ENCODE measurements around the gene ITGA1.
"Not testable (repeated sequence)": the region's sequence is repeated elsewhere in the genome, so short reads cannot be mapped to it uniquely, and the experiment has no call there.

ITGA1 gene

DNA sequence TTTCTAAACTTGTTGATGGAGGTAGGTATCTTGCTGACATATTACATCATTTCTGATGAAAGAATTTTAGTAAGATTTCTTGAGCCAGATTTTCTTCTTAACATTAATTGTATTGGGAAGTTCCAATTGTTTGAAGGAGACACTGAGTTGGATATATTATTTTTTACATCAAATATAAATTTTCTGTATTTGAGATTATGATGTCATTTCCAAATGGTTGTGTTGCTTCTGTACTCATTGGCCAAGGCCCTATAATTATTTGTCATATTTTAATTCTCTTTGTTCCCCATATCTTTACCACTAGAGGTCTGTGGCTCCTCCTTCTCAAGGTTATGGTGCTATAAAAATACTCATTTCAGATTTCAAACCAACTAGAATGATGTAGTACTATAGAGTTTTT is 53.4 kb downstream of the ITGA1 start:
- H2AFZ ChIP-seq (ENCODE audit: low read length) = no peak overlapping the region
- no peaks in the 10 kb centered on the region for H3K9me2 ChIP-seq (replicated peaks; ENCODE audit: insufficient read depth, low read length)
- no peaks in the 10 kb centered on the region for H3F3A ChIP-seq (ENCODE audit: insufficient read depth, low read length)
- TF ChIP-seq EZH2phosphoT487 (IDR thresholded peaks at IDR 0.05; ENCODE audit: low read length) = no peak
- TF ChIP-seq, protein P1, sequence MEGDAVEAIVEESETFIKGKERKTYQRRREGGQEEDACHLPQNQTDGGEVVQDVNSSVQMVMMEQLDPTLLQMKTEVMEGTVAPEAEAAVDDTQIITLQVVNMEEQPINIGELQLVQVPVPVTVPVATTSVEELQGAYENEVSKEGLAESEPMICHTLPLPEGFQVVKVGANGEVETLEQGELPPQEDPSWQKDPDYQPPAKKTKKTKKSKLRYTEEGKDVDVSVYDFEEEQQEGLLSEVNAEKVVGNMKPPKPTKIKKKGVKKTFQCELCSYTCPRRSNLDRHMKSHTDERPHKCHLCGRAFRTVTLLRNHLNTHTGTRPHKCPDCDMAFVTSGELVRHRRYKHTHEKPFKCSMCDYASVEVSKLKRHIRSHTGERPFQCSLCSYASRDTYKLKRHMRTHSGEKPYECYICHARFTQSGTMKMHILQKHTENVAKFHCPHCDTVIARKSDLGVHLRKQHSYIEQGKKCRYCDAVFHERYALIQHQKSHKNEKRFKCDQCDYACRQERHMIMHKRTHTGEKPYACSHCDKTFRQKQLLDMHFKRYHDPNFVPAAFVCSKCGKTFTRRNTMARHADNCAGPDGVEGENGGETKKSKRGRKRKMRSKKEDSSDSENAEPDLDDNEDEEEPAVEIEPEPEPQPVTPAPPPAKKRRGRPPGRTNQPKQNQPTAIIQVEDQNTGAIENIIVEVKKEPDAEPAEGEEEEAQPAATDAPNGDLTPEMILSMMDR (IDR thresholded peaks at IDR 0.05; ENCODE audit: low read length) = no peak
- no peak for TF ChIP-seq EZH2 (optimal IDR thresholded peaks at IDR 0.05; ENCODE audit: low read depth, low read length)
- H3K27me3 ChIP-seq (replicated peaks; ENCODE audit: insufficient read depth, low read length) = no peaks in the 10 kb centered on the region
- no peak overlapping the region for H3K9ac ChIP-seq (ENCODE audit: low read length)
- no peaks in the 10 kb centered on the region for H3K4me1 ChIP-seq (ENCODE audit: low read length)
- H3K4me2 ChIP-seq (ENCODE audit: low read depth, low read length) = no peak overlapping the region
- no peaks in the 10 kb centered on the region for H3K79me2 ChIP-seq (ENCODE audit: low read length)
- H3K9me3 ChIP-seq (replicated peaks; ENCODE audit: insufficient read depth, low read length) = no peaks in the 10 kb centered on the region
- no peaks in the 10 kb centered on the region for H3K36me3 ChIP-seq (replicated peaks; ENCODE audit: insufficient read depth, low read length)
- no peak for DNase-seq
- H3K27ac ChIP-seq (ENCODE audit: low read length) = no peak overlapping the region
- H3K4me3 ChIP-seq (ENCODE audit: low read length) = no peak overlapping the region
- H4K20me1 ChIP-seq (ENCODE audit: insufficient read depth, low read length) = no peaks in the 10 kb centered on the region

DNA sequence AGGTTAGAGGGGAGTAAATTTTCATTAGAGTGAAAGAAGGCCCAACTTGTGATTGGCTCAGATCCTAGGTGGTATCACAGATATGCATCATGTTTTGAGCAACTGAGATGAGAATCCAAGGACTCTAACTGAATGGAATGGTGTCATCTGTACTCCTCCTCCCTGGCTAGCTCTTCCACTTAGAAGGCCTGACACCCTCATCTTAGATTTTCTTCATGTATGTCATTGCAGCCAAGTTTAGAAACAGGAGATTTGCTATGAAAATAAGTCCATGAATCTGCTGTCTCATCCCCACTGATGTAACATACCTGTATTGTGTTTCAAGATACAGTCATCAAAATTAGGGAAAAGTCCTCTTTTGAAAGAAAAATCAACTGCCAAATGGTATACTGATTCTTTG is 54.4 kb downstream of the ITGA1 start:
- Histone ChIP-seq H3K27ac (ENCODE audit: low read length) (no peak overlapping the region), H4K20me1 (ENCODE audit: insufficient read depth, low read length) (no peaks in the 10 kb centered on the region), H3K4me3 (ENCODE audit: low read length) (no peak overlapping the region), H3K4me1 (ENCODE audit: low read length) (no peaks in the 10 kb centered on the region), H3K79me2 (ENCODE audit: low read length) (no peaks in the 10 kb centered on the region), H3K9ac (ENCODE audit: low read length) (no peak overlapping the region), H3K9me3 (replicated peaks; ENCODE audit: insufficient read depth, low read length) (no peaks in the 10 kb centered on the region), H3F3A (ENCODE audit: insufficient read depth, low read length) (no peaks in the 10 kb centered on the region), H2AFZ (ENCODE audit: low read length) (no peak overlapping the region), H3K9me2 (replicated peaks; ENCODE audit: insufficient read depth, low read length) (no peaks in the 10 kb centered on the region), H3K36me3 (replicated peaks; ENCODE audit: insufficient read depth, low read length) (no peaks in the 10 kb centered on the region), H3K27me3 (replicated peaks; ENCODE audit: insufficient read depth, low read length) (no peaks in the 10 kb centered on the region), H3K4me2 (ENCODE audit: low read depth, low read length) (no peak overlapping the region)
- TF ChIP-seq EZH2phosphoT487 (IDR thresholded peaks at IDR 0.05; ENCODE audit: low read length) = no peak
- DNase-seq = no peak

DNA sequence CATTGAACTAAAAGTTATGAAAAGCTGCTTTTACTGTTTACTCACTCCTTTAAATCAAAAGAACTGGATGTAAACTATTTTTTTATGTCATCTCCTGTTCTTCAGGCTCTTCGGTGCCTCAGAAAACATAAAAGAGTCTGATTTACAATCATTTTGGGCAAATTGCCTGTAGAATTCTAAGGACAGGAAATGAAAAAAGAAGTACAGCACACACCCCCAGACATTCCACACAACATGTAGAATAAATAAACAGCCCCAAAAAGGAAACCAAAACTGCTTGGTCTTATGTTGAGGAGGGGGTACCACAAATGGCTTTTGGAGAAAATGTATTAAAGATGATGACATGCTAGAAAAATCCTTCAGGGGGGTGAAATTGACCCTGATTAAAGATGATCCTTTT is 57.2 kb downstream of the ITGA1 start:
- Histone ChIP-seq H3K27me3 (replicated peaks; ENCODE audit: insufficient read depth, low read length) (no peaks in the 10 kb centered on the region), H3K9me3 (replicated peaks; ENCODE audit: insufficient read depth, low read length) (no peaks in the 10 kb centered on the region), H3K27ac (ENCODE audit: low read length) (no peak overlapping the region), H3K79me2 (ENCODE audit: low read length) (no peaks in the 10 kb centered on the region), H3K9ac (ENCODE audit: low read length) (no peak overlapping the region), H3K36me3 (replicated peaks; ENCODE audit: insufficient read depth, low read length) (no peaks in the 10 kb centered on the region), H2AFZ (ENCODE audit: low read length) (no peak overlapping the region), H3K4me3 (ENCODE audit: low read length) (no peak overlapping the region), H3K9me2 (replicated peaks; ENCODE audit: insufficient read depth, low read length) (no peaks in the 10 kb centered on the region), H3K4me2 (ENCODE audit: low read depth, low read length) (no peak overlapping the region), H3F3A (ENCODE audit: insufficient read depth, low read length) (no peaks in the 10 kb centered on the region), H4K20me1 (ENCODE audit: insufficient read depth, low read length) (no peaks in the 10 kb centered on the region), H3K4me1 (ENCODE audit: low read length) (no peaks in the 10 kb centered on the region)
- TF ChIP-seq EZH2 (optimal IDR thresholded peaks at IDR 0.05; ENCODE audit: low read depth, low read length) (no peak), EZH2phosphoT487 (IDR thresholded peaks at IDR 0.05; ENCODE audit: low read length) (no peak)
- TF ChIP-seq, protein P1 (IDR thresholded peaks at IDR 0.05; ENCODE audit: low read length) = no peak
- DNase-seq = no peak

DNA sequence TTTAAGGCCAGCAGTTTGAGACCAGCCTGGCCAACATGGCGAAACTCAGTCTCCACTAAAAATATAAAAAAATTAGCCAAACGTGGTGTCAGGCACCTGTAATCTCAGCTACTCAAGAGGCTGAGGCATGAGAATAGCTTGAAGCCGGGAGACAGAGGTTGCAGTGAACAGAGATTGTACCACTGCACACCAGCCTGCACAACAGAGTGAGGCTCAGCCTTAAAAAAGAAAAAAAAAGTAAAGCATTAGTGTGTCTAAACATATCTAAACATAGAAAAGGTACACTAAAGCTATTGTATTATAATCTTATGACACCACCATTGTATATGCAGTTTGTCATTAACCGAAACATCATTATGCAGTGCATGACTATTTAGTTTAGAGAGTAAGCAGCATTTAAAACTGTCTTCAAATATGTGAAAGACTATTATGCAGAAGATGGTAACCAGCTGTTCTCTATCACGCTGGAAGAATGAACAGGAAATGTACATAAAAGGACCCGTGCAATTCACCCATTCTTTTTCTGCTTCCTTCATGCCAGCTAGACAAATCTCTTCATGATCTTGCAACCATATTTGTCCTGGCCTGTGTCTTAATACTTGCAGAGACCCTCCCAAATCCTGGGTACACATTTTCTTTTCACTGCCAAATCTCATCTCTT is 58.6 kb downstream of the ITGA1 start:
- no peak for TF ChIP-seq EZH2phosphoT487 (IDR thresholded peaks at IDR 0.05; ENCODE audit: low read length)
- no peak for DNase-seq
- Histone ChIP-seq H3K79me2 (ENCODE audit: low read length) (no peaks in the 10 kb centered on the region), H2AFZ (ENCODE audit: low read length) (no peak overlapping the region), H3K4me2 (ENCODE audit: low read depth, low read length) (no peak overlapping the region), H3K9ac (ENCODE audit: low read length) (no peak overlapping the region), H3K4me3 (ENCODE audit: low read length) (no peak overlapping the region), H3K9me2 (replicated peaks; ENCODE audit: insufficient read depth, low read length) (no peaks in the 10 kb centered on the region), H4K20me1 (ENCODE audit: insufficient read depth, low read length) (no peaks in the 10 kb centered on the region), H3K9me3 (replicated peaks; ENCODE audit: insufficient read depth, low read length) (no peaks in the 10 kb centered on the region), H3K4me1 (ENCODE audit: low read length) (no peaks in the 10 kb centered on the region), H3K36me3 (replicated peaks; ENCODE audit: insufficient read depth, low read length) (no peaks in the 10 kb centered on the region), H3K27ac (ENCODE audit: low read length) (no peak overlapping the region), H3F3A (ENCODE audit: insufficient read depth, low read length) (no peaks in the 10 kb centered on the region), H3K27me3 (replicated peaks; ENCODE audit: insufficient read depth, low read length) (no peaks in the 10 kb centered on the region)

DNA sequence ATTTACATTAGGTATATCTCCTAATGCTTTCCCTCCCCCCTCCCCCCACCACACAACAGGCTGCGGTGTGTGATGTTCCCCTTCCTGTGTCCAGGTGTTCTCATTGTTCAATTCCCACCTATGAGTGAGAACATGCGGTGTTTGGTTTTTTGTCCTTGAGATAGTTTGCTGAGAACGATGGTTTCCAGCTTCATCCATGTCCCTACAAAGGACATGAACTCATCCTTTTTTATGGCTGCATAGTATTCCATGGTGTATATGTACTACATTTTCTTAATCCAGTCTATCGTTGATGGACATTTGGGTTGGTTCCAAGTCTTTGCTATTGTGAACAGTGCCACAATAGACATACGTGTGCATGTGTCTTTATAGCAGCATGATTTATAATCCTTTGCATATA is 61.0 kb downstream of the ITGA1 start:
- H3K4me2 ChIP-seq (ENCODE audit: low read depth, low read length); H3F3A ChIP-seq (ENCODE audit: insufficient read depth, low read length); H3K27me3 ChIP-seq (replicated peaks; ENCODE audit: insufficient read depth, low read length); H2AFZ ChIP-seq (ENCODE audit: low read length); H3K79me2 ChIP-seq (ENCODE audit: low read length); H3K9me2 ChIP-seq (replicated peaks; ENCODE audit: insufficient read depth, low read length); H3K9me3 ChIP-seq (replicated peaks; ENCODE audit: insufficient read depth, low read length); H3K36me3 ChIP-seq (replicated peaks; ENCODE audit: insufficient read depth, low read length); DNase-seq; H4K20me1 ChIP-seq (ENCODE audit: insufficient read depth, low read length); H3K27ac ChIP-seq (ENCODE audit: low read length); H3K4me3 ChIP-seq (ENCODE audit: low read length); H3K4me1 ChIP-seq (ENCODE audit: low read length); H3K9ac ChIP-seq (ENCODE audit: low read length): not testable (repeated sequence)
